Uterus (tissue), 4 donors: ENCODE data around the gene SEC14L1. TPM values are rescaled to one million over a fixed set of nuclear protein-coding genes. Genes with fewer than 3 reads are reported as not detected.

Experiments used
- DNase-seq, 2 donors: peaks; one replicate each; pipeline ENCODE4 v3.0.0-alpha.2; 2019 to 2020
- H3K27ac ChIP-seq, 2 donors: fragments of 200-600 bp; sonication (generic); 1 replicate in 1 of 2; 2 replicates in 1 of 2; pipeline ENCODE4 v1.5.1; 2016 to 2018
- H3K27me3 ChIP-seq, 2 donors: fragments of 200-600 bp; sonication (generic); one replicate each; pipeline ENCODE4 v1.5.1; 2018 to 2019; ENCODE audit warnings: control low read depth in 1 of 2
- H3K36me3 ChIP-seq, 2 donors: fragments of 200-600 bp; sonication (generic); one replicate each; pipeline ENCODE4 v1.5.1; 2019; ENCODE audit warnings: control low read depth in 1 of 2
- H3K4me1 ChIP-seq, 2 donors: fragments of 200-600 bp; sonication (generic); one replicate each; pipeline ENCODE4 v1.5.1; 2018 to 2019; ENCODE audit warnings: control low read depth in 1 of 2
- H3K4me3 ChIP-seq, 2 donors: fragments of 200-600 bp; sonication (generic); 1 replicate in 1 of 2; 2 replicates in 1 of 2; pipeline ENCODE4 v1.5.1; 2018 to 2019; ENCODE audit warnings: mild to moderate bottlenecking in 1 of 2
- H3K9me3 ChIP-seq, 2 donors: fragments of 200-600 bp; sonication (generic); one replicate each; pipeline ENCODE4 v1.5.1; 2019; ENCODE audit warnings: control low read depth in 1 of 2
- POLR2A ChIP-seq, 2 donors: fragments of 450-650 bp; IDR thresholded peaks; one replicate each; pipeline ENCODE4 v1.6.1; 2016; ENCODE audit warnings: antibody characterized with exemption in 2 of 2, mild to moderate bottlenecking in 1 of 2, moderate library complexity in 1 of 2
- intact Hi-C: fragments of 100-400 bp; cut with DNase I; formaldehyde crosslinking; loops from one replicate; pipeline ENCODE4 v1.15.1; 2023; ENCODE audit warnings: low total_unique reads
- total RNA-seq, 4 donors: library from RNA; depleted of rRNA in 3 of 4; stranded (reverse); fragments of >200 nt in 3 of 4; gene quantifications; one replicate each; pipeline versions ENCODE4 v1.1.0 to v1.2.4, GENCODE V29; 2014 to 2023
- TF ChIP-seq, protein P1 (sequence below), 4 experiments: fragments of 200-600 bp in 2 of 4; fragments of 450-650 bp in 2 of 4; sonication (generic) in 2 of 4; IDR thresholded peaks; one replicate each; pipeline ENCODE4 v1.5.1; 2016 to 2019; ENCODE audit warnings: antibody characterized with exemption in 4 of 4, mild to moderate bottlenecking in 2 of 4, moderate library complexity in 1 of 4
- donor health status: DM: yes; HTN: yes; CAD: no.

The SEC14L1 gene
- total RNA-seq, 4 donors from 2014 or later, result 38.2 to 128 (median 42.6) TPM

DNA sequence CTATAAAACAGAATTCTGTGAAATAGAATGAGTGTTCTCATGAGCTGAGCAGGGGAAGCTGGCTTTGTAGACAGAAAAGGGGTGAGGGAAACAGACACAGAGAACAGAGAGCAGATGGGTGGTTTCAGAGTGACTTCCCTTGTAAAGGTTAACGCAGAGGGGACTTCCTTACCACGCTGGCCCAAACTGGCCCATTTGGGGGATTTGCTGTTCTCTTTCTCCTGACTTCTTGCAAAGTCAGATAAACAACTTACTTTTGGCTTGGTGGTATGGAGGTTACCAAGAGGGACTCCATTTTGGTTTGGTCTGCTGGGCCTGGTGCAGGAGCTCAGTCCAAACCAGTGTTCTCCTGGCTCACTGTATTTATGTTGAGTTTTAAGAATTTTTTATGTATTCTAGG is 48.4 kb downstream of the SEC14L1 start:
- DNase-seq, result no peak
- H3K27me3 ChIP-seq, result no peaks in the 10 kb centered on the region
- H3K4me3 ChIP-seq, result no peak overlapping the region
- no peak overlapping the region for H3K27ac ChIP-seq
- H3K36me3 ChIP-seq, result no peaks in the 10 kb centered on the region
- intact Hi-C loops, result no loop called here
- H3K9me3 ChIP-seq, result no peaks in the 10 kb centered on the region
- no peak for TF ChIP-seq POLR2A (IDR thresholded peaks at IDR 0.05)
- TF ChIP-seq, protein P1, sequence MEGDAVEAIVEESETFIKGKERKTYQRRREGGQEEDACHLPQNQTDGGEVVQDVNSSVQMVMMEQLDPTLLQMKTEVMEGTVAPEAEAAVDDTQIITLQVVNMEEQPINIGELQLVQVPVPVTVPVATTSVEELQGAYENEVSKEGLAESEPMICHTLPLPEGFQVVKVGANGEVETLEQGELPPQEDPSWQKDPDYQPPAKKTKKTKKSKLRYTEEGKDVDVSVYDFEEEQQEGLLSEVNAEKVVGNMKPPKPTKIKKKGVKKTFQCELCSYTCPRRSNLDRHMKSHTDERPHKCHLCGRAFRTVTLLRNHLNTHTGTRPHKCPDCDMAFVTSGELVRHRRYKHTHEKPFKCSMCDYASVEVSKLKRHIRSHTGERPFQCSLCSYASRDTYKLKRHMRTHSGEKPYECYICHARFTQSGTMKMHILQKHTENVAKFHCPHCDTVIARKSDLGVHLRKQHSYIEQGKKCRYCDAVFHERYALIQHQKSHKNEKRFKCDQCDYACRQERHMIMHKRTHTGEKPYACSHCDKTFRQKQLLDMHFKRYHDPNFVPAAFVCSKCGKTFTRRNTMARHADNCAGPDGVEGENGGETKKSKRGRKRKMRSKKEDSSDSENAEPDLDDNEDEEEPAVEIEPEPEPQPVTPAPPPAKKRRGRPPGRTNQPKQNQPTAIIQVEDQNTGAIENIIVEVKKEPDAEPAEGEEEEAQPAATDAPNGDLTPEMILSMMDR (IDR thresholded peaks at IDR 0.05), result no peak
- H3K4me1 ChIP-seq, result no peaks in the 10 kb centered on the region

DNA sequence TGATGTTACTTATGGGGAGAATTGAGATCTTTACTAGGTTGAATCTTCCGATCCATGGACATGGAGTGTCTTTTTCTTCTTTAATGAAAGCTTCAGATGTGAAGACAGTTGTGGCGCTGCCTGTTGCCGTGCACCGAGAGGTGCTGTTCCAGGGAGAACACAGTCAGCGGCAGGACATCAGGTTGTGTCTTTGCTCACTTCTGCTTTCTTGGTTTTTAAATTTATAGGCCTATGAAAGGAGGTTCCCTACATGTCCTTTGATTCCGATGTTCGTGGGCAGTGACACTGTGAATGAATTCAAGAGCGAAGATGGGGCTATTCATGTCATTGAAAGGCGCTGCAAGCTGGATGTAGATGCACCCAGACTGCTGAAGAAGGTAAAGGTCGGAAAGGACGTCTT is 49.8 kb downstream of the SEC14L1 start:
- DNase-seq, result no peak
- intact Hi-C loops, result no loop called here
- Histone ChIP-seq H3K9me3 (no peaks in the 10 kb centered on the region), H3K4me1 (no peaks in the 10 kb centered on the region), H3K27ac (no peak overlapping the region), H3K36me3 (no peaks in the 10 kb centered on the region), H3K27me3 (no peaks in the 10 kb centered on the region), H3K4me3 (no peak overlapping the region)
- TF ChIP-seq POLR2A (IDR thresholded peaks at IDR 0.05), result no peak
- TF ChIP-seq, protein P1 (IDR thresholded peaks at IDR 0.05), result no peak

GRCh38 chr17:77191244-77191643 is 50.5 kb downstream of the SEC14L1 start:
- Histone ChIP-seq H3K27me3 (no peaks in the 10 kb centered on the region), H3K4me3 (no peak overlapping the region), H3K27ac (no peak overlapping the region), H3K36me3 (no peaks in the 10 kb centered on the region), H3K9me3 (no peaks in the 10 kb centered on the region), H3K4me1 (no peaks in the 10 kb centered on the region)
- no peak for DNase-seq
- TF ChIP-seq, protein P1 (IDR thresholded peaks at IDR 0.05), result no peak
- TF ChIP-seq POLR2A (IDR thresholded peaks at IDR 0.05), result no peak
- intact Hi-C loops, result no loop called here

GRCh38 chr17:77193653-77194052 is 52.9 kb downstream of the SEC14L1 start:
- no peaks in the 10 kb centered on the region for H3K4me1 ChIP-seq
- intact Hi-C loops, result no loop called here
- no peaks in the 10 kb centered on the region for H3K27me3 ChIP-seq
- no peaks in the 10 kb centered on the region for H3K36me3 ChIP-seq
- H3K9me3 ChIP-seq, result no peaks in the 10 kb centered on the region
- H3K4me3 ChIP-seq, result no peak overlapping the region
- H3K27ac ChIP-seq, result no peak overlapping the region
- TF ChIP-seq, protein P1 (IDR thresholded peaks at IDR 0.05), result no peak
- no peak for TF ChIP-seq POLR2A (IDR thresholded peaks at IDR 0.05)
- no peak for DNase-seq

DNA sequence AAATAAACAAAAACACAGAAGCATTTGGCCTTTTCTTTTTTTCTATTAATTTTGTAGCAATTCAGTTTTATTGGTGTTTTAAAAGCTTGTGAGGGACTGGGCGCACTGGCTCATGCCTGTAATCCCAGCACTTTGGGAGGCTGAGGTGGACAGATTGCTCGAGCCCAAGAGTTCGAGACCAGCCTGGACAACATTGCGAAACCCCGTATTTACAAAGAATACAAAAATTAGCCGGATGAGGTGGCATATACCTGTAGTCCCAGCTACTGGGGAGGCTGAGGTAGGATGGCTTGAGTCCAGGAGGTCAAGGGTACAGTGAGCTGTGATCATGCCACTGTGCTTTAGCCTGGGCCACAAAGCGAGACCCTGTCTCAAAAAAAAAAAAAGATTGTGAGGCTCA is 53.4 kb downstream of the SEC14L1 start:
- Histone ChIP-seq H3K4me1 (no peaks in the 10 kb centered on the region), H3K27ac (no peak overlapping the region), H3K36me3 (no peaks in the 10 kb centered on the region), H3K9me3 (no peaks in the 10 kb centered on the region), H3K27me3 (no peaks in the 10 kb centered on the region), H3K4me3 (no peak overlapping the region)
- intact Hi-C loops, result no loop called here
- no peak for DNase-seq
- TF ChIP-seq POLR2A (IDR thresholded peaks at IDR 0.05), result no peak
- TF ChIP-seq, protein P1 (IDR thresholded peaks at IDR 0.05), result no peak
